HG02759 (cell line): ENCODE measurements around the gene KRTAP21-3.

Experiments
- ATAC-seq: cut with Tn5 transposase; IDR thresholded peaks from one replicate; pipeline ENCODE4 v1.9.1; 2021; ENCODE audit warnings: mild to moderate bottlenecking, moderate library complexity; ENCODE audit not compliant: unreplicated experiment

KRTAP21-3 gene

DNA sequence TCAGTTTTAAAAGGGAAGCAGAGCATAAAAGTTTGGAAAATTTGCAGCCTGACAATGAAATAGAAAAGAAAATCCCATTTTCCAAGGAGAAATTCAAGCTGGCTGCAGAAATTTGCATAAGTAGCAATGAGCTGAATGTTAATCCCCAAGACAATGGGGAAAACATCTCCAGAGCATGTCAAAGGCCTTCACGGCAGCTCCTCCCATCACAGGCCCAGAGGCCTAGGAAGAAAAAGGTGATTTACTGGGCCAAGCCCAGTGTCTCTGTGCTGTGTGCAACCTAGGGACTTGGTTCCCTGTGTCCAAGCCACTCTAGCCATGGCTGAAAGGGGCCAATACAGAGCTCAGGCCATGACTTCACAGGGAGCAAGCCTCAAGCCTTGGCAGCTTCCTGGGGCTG lies 49.8 kb downstream of the KRTAP21-3 start:
- ATAC-seq: no peak
